ENCODE data around the gene SPATA6L.

The SPATA6L gene

DNA sequence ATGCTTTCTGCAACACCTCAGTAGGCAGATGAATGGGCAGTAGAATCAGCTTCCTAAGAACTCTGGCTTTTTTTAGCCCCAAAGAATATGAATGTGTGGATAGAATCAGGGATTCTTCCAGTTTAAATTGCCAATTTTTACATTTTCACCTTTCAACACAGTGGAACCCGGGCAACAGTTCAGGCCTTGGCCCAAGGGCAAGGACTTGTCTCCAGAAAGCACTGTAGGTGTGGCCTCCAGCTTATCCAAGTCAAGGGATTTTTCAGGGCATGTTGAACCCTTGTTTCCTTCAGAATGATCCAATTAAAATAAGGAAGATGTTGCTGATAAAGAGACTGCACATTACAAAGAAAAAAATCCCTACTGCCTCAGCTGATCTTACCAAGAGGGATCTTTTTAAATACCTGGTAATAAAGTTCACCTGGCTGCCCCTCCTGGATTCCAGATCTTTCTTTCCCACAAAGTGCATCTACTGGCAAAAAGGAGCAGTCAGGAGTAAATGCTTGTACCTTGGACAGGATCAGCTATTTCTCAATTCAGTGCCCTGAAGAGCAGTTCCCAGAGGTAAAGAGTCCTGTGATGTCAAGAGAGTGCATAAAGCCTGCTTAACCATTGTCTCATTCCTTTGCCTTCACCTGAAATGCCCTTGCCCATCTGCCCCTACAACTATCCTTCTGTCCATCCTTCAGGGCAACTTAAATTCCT, 84.3 kb downstream of the SPATA6L start:
- DNase-seq: no peak

DNA sequence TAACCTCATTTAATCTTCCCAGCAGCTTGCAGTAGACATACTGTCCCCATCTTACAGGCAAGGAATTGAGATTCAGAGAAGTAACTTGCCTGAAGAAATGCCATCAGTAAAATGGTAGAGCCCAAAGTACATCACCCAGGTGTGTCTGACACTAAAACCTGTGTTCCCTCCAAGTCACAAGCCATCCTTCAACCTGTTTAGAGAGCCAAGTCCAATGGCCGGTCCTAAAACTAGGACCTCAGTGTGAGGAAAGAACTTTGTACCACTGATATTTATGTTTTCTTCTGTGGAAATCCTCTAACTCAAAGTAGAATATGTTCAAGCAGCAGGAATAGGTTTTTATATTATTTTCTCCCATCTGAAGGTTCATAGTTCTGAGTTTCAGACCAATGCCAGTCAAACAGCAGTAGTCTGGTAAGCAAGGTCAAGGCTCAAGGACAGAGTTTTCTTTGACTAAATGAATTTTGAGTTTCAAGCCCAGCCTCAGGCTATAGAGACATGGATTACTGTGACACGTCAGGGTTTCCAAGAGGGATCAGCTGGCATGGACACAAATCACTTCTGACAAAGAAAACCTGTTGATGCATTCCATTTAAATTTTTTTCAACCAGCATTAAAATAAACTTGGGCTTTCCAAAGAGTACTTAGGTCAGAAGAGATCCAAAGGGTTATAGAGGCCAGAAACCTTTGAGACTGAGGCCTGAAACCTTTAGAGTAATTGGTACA, 85.1 kb downstream of the SPATA6L start:
- no peak for DNase-seq

DNA sequence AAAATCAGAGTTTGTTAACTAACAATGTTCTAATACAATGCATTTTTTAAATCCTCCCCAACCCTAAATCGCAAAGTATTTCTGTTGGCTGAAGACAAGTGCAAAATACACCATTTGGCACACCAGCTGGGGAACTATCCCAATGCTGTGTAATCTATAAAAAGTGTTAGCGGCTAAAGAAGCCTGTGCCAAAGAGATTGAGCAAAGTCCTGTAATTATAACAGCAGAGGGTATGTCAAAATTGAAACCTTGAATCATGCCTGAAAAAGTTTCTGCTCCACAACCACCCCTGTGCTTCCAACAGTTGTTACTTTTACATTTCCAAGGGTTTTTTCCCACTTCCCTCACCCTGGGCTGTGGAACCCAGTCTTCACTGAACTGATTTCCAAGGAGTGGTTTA, 87.3 kb downstream of the SPATA6L start:
- no peak for DNase-seq

DNA sequence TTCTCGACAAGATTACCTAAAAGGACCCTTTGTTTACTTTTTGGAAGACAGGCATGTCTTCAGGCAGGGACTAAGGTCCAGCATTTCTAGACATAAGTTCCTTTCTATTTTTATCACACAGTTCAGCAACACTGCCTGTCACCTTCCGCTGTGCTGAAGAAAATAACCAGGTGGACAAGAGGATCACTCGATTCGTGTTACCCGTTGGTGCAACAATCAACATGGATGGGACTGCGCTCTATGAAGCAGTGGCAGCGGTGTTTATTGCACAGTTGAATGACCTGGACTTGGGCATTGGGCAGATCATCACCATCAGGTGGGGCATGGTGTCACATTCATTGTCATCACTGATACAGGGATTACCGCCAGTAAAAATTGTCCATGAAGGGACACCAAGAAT, 89.8 kb downstream of the SPATA6L start:
- no peak for DNase-seq

DNA sequence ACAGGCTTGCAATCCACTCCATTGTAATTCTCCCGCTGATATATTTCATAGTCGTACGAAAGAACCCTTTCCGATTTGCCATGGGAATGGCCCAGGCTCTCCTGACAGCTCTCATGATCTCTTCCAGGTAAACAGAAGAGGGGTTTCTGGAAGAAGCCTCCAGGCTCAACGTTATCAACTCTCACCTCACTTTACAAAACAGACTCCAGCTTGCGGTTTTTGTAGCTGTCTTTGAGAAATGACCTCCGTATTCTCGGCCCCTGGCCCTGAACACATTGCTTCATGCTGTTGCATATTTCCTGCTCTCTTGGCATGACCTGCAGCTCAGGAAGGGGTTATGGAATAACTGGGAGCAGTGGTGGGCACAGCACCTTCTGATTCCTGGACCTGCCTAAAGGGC, 90.3 kb downstream of the SPATA6L start:
- no peak for DNase-seq

DNA sequence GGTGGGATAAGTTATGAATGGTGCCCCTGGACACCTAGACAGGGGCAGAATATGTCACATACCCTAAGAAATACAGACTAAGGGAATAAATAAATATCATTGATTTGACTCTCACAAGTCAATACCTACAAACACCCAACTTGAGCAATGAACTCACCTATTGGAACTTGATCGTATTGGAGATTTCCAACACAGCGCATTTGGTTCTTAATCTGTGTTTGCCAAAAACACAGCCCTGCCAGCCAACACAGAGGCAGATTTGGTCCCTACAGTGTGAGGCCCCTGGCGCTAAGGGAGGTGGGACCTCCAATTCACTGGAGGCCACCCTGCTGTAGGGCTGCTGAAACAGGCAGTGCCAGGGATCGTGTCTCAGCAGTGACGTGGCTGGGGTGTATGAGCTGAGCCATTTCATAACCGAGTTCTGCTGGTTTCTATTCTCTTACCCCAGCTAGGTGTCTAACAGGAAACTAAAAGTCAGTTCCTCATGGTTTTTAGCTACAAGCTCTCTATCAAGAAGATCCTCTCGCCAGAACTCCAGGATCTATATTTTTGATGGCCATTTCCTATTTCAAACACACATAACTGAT, 91.5 kb downstream of the SPATA6L start:
- DNase-seq: no peak

DNA sequence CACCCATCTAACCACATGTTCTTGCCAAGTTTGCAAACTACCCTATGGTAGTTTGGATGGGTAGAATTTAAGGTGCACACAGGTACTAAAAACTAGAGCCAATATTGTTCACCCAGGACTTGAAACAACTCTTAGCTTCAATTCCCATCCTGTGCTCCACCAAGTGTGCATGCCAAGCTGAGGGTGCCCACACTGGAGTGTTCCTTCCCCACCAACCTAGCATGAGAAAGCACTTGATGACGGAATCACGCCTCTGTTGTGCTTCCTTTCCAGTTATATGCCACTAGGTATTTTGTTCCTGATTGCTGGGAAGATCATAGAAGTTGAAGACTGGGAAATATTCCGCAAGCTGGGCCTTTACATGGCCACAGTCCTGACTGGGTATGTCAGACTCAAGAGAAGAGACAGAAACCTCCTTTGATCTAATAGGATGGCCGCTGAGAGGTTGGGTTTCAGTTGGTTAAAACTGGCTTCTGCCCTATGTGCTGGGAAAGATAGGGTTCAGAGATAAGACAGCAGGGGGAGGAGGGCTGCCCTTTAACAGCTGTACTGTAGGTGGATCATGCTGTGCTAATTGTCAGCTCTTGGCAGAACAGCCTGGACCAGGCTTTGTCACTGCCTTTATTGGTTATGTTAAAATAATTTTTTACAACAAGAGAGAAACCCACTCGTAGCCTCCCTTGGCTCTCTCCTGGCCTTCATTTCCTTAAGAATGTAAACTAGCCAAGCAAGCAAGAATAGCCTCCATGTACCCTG, 92.5 kb downstream of the SPATA6L start:
- DNase-seq: no peak

DNA sequence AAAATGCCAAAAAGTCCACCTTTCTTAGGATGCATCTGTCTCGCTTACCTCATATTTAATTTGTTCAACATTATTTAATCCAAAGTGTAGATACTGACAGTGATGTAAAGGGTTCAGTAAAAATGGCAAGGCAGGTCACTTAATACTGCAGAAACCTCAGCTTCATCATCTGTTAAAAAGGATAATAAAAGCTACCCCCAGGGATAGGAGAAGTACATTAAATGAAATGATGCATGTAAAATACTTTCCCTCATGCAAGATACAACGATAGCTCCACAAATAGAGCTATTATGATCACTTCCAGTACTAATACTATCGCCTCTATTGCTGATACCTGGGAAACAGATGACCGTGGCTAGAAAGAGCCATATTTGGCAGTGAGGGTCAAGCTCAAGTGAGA, 93.1 kb downstream of the SPATA6L start:
- DNase-seq: no peak

DNA sequence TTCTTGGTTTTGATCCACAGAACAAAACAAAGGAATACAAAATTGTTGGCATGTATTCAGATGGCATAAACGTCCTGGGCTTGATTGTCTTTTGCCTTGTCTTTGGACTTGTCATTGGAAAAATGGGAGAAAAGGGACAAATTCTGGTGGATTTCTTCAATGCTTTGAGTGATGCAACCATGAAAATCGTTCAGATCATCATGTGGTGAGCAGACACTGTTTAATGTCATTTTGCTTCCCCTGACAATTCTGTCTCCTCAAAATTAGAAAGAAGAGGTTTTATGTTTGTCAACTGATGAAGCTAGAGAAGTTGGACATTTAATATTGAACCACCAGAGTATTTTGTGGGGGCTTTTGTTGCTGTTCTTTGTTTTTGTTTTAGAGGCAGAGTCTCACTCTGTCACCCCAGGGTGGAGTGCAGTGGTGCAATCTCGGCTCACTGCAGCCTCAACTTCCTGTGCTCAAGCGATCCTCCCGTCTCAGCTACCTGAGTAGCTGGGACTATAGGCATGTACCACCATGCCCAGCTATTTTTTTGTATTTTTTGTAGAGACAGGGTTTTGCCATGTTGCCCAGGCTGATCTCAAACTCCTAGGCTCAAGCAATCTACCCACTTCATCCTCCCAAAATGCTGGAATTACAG, 94.0 kb downstream of the SPATA6L start:
- no peak for DNase-seq

DNA sequence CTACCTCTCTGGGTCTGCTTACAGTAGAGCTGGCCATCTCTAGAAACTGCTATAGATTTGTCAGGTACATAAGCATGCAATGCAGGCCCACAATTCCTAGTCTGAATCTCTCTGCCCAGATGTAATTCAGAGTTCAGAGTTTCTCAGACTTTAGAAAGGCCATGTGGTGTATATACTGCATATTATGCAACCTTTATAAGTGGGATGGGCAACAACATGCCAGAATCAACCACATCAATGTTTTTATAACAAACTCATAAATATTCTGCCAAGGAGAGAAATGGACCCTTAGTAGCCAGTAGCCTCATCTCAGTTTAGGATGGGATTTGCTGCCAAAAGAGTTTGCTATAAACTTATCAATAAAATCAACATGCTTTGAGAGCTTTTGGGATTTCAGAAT, 97.2 kb downstream of the SPATA6L start:
- DNase-seq: no peak

DNA sequence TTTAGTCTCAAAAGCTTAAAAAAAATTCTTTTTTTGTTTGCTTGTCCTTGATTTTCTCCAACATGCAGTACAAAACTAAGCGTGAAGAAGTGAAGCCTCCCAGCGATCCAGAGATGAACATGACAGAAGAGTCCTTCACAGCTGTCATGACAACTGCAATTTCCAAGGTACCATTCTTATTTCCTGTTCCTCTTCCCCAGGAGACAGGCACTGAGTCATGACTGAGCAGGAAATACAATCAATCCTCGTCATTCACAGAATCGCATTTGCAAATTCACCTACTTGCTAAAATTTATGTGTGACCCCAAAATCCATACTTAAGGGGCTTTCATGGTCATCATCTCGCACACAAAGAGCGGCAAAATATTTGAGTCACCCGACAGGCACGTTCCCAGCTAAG, 98.7 kb downstream of the SPATA6L start:
- no peak for DNase-seq

DNA sequence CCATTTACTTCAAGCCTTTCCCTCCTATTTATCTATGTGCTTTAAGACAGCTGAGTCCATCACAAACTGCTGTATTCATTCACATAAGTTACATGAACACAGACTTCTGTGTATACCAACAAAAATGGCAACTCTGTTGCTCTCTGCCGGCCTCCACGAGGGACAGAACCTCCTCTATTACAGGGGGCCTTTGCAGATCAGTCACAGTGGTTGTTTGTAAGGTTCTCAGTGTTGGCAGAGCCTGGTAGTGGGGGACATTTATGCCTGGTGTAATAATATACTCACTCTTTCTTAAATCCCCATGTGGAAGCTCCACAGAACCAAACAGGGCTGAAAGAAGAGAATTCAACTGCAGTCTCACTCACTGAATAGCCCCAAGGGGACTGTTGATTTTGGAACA, 99.5 kb downstream of the SPATA6L start:
- DNase-seq: no peak

DNA sequence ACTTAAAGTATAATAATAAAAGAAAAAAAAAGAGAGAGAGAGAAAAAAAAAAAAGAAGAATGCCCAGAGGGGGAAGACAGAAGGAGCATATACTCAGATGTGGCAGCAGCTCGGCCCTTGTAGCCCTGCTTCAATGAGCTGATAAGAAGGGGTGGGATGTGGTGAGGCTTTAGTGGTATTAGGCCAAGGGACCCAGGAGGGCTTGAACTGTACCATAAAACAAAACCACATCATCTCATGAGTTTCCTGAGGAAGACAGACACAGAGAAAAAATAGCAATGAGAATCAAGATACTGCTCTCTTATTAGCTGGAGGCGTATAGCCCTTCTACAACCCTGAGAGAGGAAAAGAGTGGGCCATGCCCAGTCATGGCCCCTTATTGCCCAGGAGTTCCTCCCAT, 103.2 kb downstream of the SPATA6L start:
- DNase-seq: no peak

DNA sequence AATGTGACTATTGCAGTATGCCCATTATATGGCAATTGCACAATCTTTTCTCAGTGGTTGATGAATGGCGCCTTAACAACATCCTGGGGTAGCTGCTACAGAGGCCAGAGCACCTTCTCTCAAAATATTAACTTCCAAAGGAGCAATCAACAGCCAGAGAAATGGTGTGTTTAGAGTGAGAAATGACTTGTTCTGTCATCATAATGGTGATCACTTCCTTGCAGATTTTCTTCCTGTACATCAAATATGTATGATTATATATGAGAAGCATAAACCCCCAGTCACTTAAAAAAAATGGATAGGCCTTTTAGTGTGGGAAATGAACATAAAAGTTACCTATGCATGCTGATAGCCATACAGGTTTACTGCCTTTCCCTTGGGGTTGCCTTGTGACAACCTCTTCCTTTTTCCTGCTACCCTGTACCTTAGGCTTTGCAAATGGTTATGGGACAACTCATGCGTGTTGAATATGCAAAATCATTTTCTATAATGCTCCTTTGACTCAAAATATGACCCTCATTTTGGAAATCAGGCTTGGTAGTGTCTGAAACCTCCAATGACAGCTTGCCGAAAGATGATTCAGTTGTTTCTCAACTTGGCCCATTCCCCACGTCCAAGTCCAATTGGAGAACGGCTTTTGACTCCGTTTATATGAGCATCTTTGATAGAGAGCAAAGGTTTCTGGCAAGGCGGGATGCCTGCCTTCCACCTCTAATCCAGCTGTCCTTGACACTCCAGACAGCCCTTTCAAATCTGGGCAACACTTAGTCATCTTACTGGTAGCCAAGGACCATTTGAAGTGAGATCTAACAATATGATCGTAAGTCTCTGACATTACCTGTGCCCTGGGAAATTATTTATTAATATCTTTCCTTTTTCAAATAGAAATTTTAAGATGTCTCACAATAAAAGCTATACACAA, 106.8 kb downstream of the SPATA6L start:
- DNase-seq: no peak

DNA sequence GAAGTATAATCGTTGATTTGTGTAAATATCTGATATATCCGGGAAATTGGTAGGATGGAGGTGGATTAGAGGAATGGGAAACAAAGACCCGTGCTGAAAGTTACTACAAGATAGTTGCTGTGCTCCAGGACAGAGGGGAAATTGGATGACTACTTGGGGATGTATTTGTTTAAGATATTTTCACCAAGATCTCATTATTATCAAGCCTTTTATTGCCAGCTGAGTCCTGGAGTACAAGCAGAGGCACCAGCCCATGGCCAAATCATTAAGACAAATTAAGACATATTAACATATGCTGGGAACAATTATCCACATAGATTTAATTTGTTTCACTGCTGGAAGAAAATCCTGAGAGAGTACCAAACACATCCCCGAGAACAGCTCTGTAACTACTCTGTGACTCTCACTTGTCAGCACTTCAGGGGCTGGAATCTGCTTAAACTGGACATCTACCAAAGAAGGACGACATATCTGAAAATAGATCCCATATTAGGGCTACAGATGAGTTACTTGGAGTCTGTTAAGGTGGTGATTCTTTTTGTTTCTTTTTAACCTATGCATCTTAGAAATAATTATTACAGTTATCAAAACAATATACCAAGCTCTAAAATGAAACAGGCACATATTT, 107.8 kb downstream of the SPATA6L start:
- no peak for DNase-seq

DNA sequence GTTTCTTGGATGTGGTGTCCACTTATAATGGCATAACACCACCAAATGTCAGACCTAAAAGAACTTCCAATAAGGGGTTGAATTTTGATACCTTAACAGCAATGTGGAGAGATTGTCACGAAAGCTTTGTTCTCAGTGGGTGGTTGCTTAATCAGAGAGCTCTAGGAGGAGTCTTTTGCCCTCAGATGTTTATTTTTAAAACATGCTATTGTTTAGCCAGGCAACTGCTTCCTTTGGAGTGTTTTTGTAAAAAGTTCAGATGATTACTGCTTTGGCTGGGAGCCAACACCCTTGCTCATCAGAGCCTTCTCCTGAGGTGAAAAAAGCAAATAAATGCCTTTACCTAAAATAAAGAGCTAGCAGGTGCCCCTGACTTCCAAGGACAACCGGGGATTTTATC, 111.0 kb downstream of the SPATA6L start:
- DNase-seq: no peak

DNA sequence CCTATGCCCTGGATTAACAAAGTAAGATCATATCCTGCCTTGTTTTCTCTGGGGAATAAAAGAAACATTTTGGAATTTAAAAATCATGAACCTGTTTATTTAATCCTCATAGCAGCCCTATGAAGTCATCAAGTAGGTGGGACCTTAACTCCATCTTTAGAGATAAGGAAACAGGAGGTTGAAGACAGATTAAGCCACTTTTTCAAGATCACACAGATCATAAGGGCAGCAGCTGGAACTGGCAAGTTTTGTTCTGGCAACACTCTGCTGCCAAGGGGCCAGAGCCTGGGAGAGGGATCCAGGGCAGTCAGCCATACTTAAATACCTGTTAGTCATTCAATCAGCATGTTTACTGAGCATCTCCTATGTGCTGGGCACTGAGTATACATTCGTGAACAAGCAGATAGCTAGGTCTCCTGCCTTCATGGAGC, 112.3 kb downstream of the SPATA6L start:
- DNase-seq: no peak

DNA sequence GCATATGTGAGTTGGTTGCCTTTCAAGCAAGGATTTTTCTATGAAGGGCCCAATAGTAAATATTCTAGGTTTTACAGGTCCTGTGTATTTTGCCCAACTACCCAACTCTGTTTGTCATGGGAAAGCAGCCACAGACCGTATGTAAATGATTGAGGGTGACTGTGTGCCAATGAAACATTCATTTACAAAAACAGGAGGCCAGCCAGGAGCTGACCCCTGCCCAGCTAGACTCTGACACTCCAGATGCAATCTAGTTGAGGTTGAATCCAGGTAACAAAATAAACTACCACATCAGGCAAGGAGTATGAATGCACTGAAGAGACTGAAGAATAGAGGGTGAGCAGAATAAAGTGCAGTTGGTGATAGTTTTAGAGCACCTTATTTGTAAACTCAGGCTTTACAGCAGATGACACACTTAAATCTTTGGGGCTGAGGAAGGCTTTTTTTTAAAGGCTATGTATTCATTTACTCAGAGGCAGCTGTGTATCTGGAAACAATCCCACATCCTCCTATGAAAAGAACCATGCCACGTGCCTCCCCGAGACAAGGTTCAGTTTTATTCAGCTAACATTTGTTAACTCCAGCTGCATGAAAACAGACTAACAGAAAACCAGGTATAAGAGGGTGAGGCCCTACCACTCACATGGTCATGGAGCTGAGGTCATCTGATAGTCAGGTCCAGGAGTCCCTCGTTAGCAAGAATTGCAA, 115.3 kb downstream of the SPATA6L start:
- DNase-seq: no peak

DNA sequence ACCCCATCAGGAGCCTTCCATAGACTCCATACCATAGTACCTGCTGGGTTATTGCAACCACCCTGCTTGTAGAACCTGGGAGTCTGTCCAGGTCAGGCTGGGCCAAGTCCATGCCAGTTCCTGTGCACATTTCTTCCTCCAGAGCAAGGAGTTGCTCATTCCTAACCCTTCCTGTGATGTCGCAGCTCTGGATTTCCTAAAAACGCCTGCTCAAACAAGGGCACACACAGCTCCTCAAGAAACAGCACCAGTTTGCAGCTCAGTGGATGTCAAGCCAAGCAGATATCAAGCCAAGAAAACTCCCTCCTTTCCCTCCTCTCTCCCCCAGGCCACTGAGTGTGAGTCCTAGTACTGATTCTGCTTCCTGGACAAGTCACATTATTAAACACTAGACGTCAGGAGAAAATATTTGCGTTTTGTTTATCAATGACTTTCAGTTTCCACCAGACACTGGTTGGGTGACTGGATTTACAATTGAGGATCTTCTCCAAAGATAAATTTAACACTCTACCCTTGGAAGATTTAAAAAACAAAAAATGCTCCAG, 116.5 kb downstream of the SPATA6L start:
- no peak for DNase-seq

All from effector CD8-positive, alpha-beta T cell (primary cell).